IMR-90 (cell line): ENCODE data around the gene KDR. TPM values are rescaled to one million over a fixed set of nuclear protein-coding genes. Genes with fewer than 3 reads are reported as not detected.

ENCODE experiments used
- ATAC-seq: fragments of 200-7000 bp; cut with Tn5 transposase; 2 replicates; pipeline ENCODE4 v1.9.1; 2020; ENCODE audit warnings: low read depth, mild to moderate bottlenecking, moderate library complexity
- BruUV-seq: library from RNA; stranded (reverse); fragments of 400-500 nt; replicated peaks from 2 replicates; lab custom pipeline; 2021; lab: Mats Ljungman, UMichigan
- CTCF ChIA-PET: fragments of 300-600 bp; formaldehyde crosslinking; extraction: SDS; loops from one replicate; lab custom pipeline; 2021; ENCODE audit warnings: antibody characterized with exemption; lab: Yijun Ruan, JAX
- POLR2A ChIA-PET: fragments of 300-600 bp; sonication (Branson Sonifier 250); formaldehyde crosslinking; loops from one replicate; lab custom pipeline; 2022; ENCODE audit warnings: antibody characterized with exemption; ENCODE audit not compliant: unreplicated experiment; lab: Charles Lee
- DNase-seq: peaks from one replicate; pipeline ENCODE4 v3.0.0; 2013
- H2AFZ ChIP-seq: replicated peaks from 2 replicates; pipeline ENCODE3; 2013; ENCODE audit warnings: low read length, mild to moderate bottlenecking; ENCODE audit not compliant: poor library complexity
- H2AK5ac ChIP-seq: 2 replicates; pipeline ENCODE4 v1.6.1; 2013; ENCODE audit warnings: low read depth, low read length, inconsistent platforms
- H2AK9ac ChIP-seq: replicated peaks from 2 replicates; pipeline ENCODE3; 2013; ENCODE audit warnings: mild to moderate bottlenecking, low read depth, low read length, moderate library complexity; ENCODE audit not compliant: poor library complexity
- H2BK120ac ChIP-seq: 2 replicates; pipeline ENCODE4 v1.6.1; 2013; ENCODE audit warnings: low read depth, low read length, inconsistent platforms
- H2BK15ac ChIP-seq: 3 replicates; pipeline ENCODE4 v1.6.1; 2013; ENCODE audit warnings: low read depth, low read length, inconsistent platforms
- H2BK20ac ChIP-seq: 2 replicates; pipeline ENCODE4 v1.6.1; 2013; ENCODE audit warnings: low read depth, mild to moderate bottlenecking, inconsistent platforms, low read length, moderate library complexity
- H2BK5ac ChIP-seq: 2 replicates; pipeline ENCODE4 v1.6.1; 2013; ENCODE audit warnings: mild to moderate bottlenecking, low read depth, low read length, inconsistent platforms; ENCODE audit not compliant: poor library complexity, severe bottlenecking
- H3K14ac ChIP-seq: replicated peaks from 2 replicates; pipeline ENCODE4 v1.6.1; 2013; ENCODE audit warnings: low read depth, low read length, inconsistent platforms
- H3K18ac ChIP-seq: 2 replicates; pipeline ENCODE4 v1.6.1; 2013; ENCODE audit warnings: low read depth, low read length, control low read depth
- H3K23ac ChIP-seq: 2 replicates; pipeline ENCODE4 v1.6.1; 2013; ENCODE audit warnings: low read depth, low read length, inconsistent platforms
- H3K27ac ChIP-seq: 2 replicates; pipeline ENCODE4 v1.5.1; 2013; ENCODE audit warnings: mild to moderate bottlenecking, control low read depth, low read length; ENCODE audit not compliant: insufficient read depth
- H3K27me3 ChIP-seq: 2 replicates; pipeline ENCODE4 v1.6.1; 2013; ENCODE audit warnings: low read length; ENCODE audit not compliant: control insufficient read depth, insufficient read depth
- H3K36me3 ChIP-seq: 2 replicates; pipeline ENCODE4 v1.6.1; 2013; ENCODE audit warnings: low read length, mixed read lengths; ENCODE audit not compliant: control insufficient read depth, insufficient read depth
- H3K4ac ChIP-seq: 2 replicates; pipeline ENCODE4 v1.6.1; 2013; ENCODE audit warnings: low read depth, low read length, inconsistent platforms
- H3K4me1 ChIP-seq: 2 replicates; pipeline ENCODE4 v1.6.1; 2013; ENCODE audit warnings: low read length, mixed read lengths; ENCODE audit not compliant: control insufficient read depth, insufficient read depth
- H3K4me2 ChIP-seq: 2 replicates; pipeline ENCODE4 v1.6.1; 2013; ENCODE audit warnings: low read depth, mild to moderate bottlenecking, control low read depth, low read length, moderate library complexity
- H3K4me3 ChIP-seq: 2 replicates; pipeline ENCODE4 v1.5.1; 2013; ENCODE audit warnings: low read depth, mild to moderate bottlenecking, control low read depth, low read length, moderate library complexity; ENCODE audit not compliant: insufficient read depth
- H3K56ac ChIP-seq: 2 replicates; pipeline ENCODE4 v1.6.1; 2013; ENCODE audit warnings: low read length, inconsistent platforms; ENCODE audit not compliant: insufficient read depth; ENCODE audit errors: extremely low read depth
- H3K79me1 ChIP-seq, 2 experiments: 2 replicates each; pipeline ENCODE4 v1.6.1; 2013; ENCODE audit warnings: low read length in 2 of 2, inconsistent platforms in 1 of 2, low read depth in 1 of 2
- H3K9ac ChIP-seq: 2 replicates; pipeline ENCODE4 v1.6.1; 2013; ENCODE audit warnings: low read depth, low read length, control low read depth
- H3K9me1 ChIP-seq: 2 replicates; pipeline ENCODE4 v1.6.1; 2013; ENCODE audit warnings: low read length, inconsistent platforms; ENCODE audit not compliant: insufficient read depth
- H3K9me3 ChIP-seq: 2 replicates; pipeline ENCODE4 v1.6.1; 2013; ENCODE audit warnings: low read length; ENCODE audit not compliant: control insufficient read depth, insufficient read depth
- H4K20me1 ChIP-seq: 2 replicates; pipeline ENCODE4 v1.6.1; 2013; ENCODE audit warnings: low read length, inconsistent platforms; ENCODE audit not compliant: insufficient read depth
- H4K5ac ChIP-seq: 2 replicates; pipeline ENCODE4 v1.6.1; 2013; ENCODE audit warnings: mild to moderate bottlenecking, low read depth, low read length, control low read depth
- H4K8ac ChIP-seq, 2 experiments: 2 replicates each; pipeline ENCODE4 v1.6.1; 2013; ENCODE audit warnings: low read depth in 2 of 2, low read length in 2 of 2, control low read depth in 1 of 2, inconsistent platforms in 1 of 2
- H4K91ac ChIP-seq: 2 replicates; pipeline ENCODE4 v1.6.1; 2013; ENCODE audit warnings: low read depth, low read length, inconsistent platforms; ENCODE audit not compliant: insufficient read depth
- FOS ChIP-seq: fragments of 150-350 bp; IDR thresholded peaks from 2 replicates; pipeline ENCODE4 v1.6.1; 2016; ENCODE audit warnings: low read depth, low read length
- USF2 ChIP-seq: fragments of 150-350 bp; IDR thresholded peaks from 2 replicates; pipeline ENCODE4 v1.6.1; 2017; ENCODE audit warnings: mild to moderate bottlenecking, antibody characterized with exemption, low read length, low read depth
- WGBS, 2 experiments: methylation state at CpG; one replicate each; pipeline versions ENCODE4 v1.1.5 to v1.1.7; 2013; ENCODE audit warnings: missing lambda C conversion rate in 2 of 2; ENCODE audit not compliant: insufficient read length in 1 of 2; ENCODE audit errors: extremely low coverage in 2 of 2; 5-methylcytosine and 5-hydroxymethylcytosine counted together
- dilution Hi-C: fragments of 300-500 bp; cut with HindIII; formaldehyde crosslinking; loops from one replicate; pipeline ENCODE4 v1.14.3; 2018; ENCODE audit warnings: low sequenced_read_pairs; ENCODE audit not compliant: unreplicated experiment
- in situ Hi-C: fragments of 300-500 bp; cut with MboI; formaldehyde crosslinking; loops from 3 replicates; pipeline ENCODE4 v1.14.3; 2019; ENCODE audit warnings: low sequenced_read_pairs, inconsistent platforms, mixed read lengths
- intact Hi-C: fragments of 100-400 bp; cut with micrococcal nuclease; formaldehyde crosslinking; loops from 2 replicates; pipeline ENCODE4 v1.10.0; 2022
- polyA plus RNA-seq, 3 experiments: library from polyadenylated mRNA; depleted of rRNA; stranded (reverse); fragments of >200 nt; gene quantifications; 2 replicates each; pipeline ENCODE4 v1.2.3, GENCODE V29; 2012; ENCODE audit warnings: low replicate concordance in 1 of 3
- total RNA-seq: library from RNA; depleted of rRNA; stranded (reverse); fragments of >200 nt; gene quantifications from 2 replicates; pipeline ENCODE4 v1.2.3, GENCODE V29; 2012

The KDR gene
- total and polyA plus RNA-seq, 2 of the 4 experiments (the other 2 are of a cell fraction): not detected

- H4K20me1 ChIP-seq: no peaks in the 10 kb centered on the region
- DNase-seq (no peak), ATAC-seq (no peak)
- TF ChIP-seq FOS: no peak
- TF ChIP-seq USF2: peak; percentile 4; the same call in 1 of the 2 replicates
- no peak overlapping the region for H3K9ac ChIP-seq
- H2BK15ac ChIP-seq: no peak overlapping the region
- H4K91ac ChIP-seq: no peak overlapping the region
- H2AFZ ChIP-seq: no peak overlapping the region
- no TSS peak for BruUV-seq
- no peak overlapping the region for H3K4ac ChIP-seq
- H2BK20ac ChIP-seq: no peak overlapping the region
- ChIA-PET POLR2A (no interaction called here), CTCF (no interaction called here)
- H3K4me1 ChIP-seq: no peaks in the 10 kb centered on the region
- H3K36me3 ChIP-seq: no peaks in the 10 kb centered on the region
- H3K23ac ChIP-seq: no peak overlapping the region
- H4K5ac ChIP-seq: no peak overlapping the region
- H2AK5ac ChIP-seq: no peak overlapping the region
- intact Hi-C loops: no loop called here
- H3K9me1 ChIP-seq: no peaks in the 10 kb centered on the region
- H3K14ac ChIP-seq: no peak overlapping the region
- no peak overlapping the region for H2AK9ac ChIP-seq
- WGBS, 2 experiments: 33% methylated on average over 1 of the region's 1 CpG; no CpG with 5 or more reads in 1 of the 2 experiments
- no peaks in the 10 kb centered on the region for H3K79me1 ChIP-seq
- no peak overlapping the region for H3K4me2 ChIP-seq
- no peaks in the 10 kb centered on the region for H3K9me3 ChIP-seq
- dilution Hi-C loops: no loop called here
- H3K27me3 ChIP-seq: no peaks in the 10 kb centered on the region
- H3K56ac ChIP-seq: no peak overlapping the region
- no peak overlapping the region for H3K4me3 ChIP-seq
- no peak overlapping the region for H4K8ac ChIP-seq
- H3K18ac ChIP-seq: no peak overlapping the region
- H2BK120ac ChIP-seq: no peak overlapping the region
- H3K27ac ChIP-seq: no peak overlapping the region
- H2BK5ac ChIP-seq: no peak overlapping the region
- in situ Hi-C loops: no loop called here
Observed at GRCh38 chr4:55111601-55112000, 13.8 kb downstream of the KDR start.
